Rectal smooth muscle tissue (tissue), 1 donor: ENCODE data around the gene MOB2.
A peak's percentile ranks its signal among the peaks of the same experiment; 100 is the strongest.

Experiments used
- H3K27ac ChIP-seq: one replicate; pipeline ENCODE4 v1.7.0; 2013; ENCODE audit warnings: low read depth, low read length, inconsistent platforms
- H3K27me3 ChIP-seq: one replicate; pipeline ENCODE4 v1.7.0; 2013; ENCODE audit warnings: low read length; ENCODE audit not compliant: control insufficient read depth, insufficient read depth
- H3K36me3 ChIP-seq: one replicate; pipeline ENCODE4 v1.7.0; 2013; ENCODE audit warnings: low read length; ENCODE audit not compliant: control insufficient read depth, insufficient read depth
- H3K4me1 ChIP-seq: one replicate; pipeline ENCODE4 v1.7.0; 2013; ENCODE audit warnings: low read length; ENCODE audit not compliant: control insufficient read depth, insufficient read depth
- H3K4me3 ChIP-seq: one replicate; pipeline ENCODE4 v1.7.0; 2013; ENCODE audit warnings: low read length
- H3K9ac ChIP-seq: one replicate; pipeline ENCODE4 v1.7.0; 2013; ENCODE audit warnings: low read length

MOB2 gene

GRCh38 chr11:1469287-1469910, 17.2 kb downstream of the MOB2 start:
- Histone ChIP-seq H3K27me3 (no peaks in the 10 kb centered on the region), H3K9ac (no peak overlapping the region), H3K27ac (no peak overlapping the region), H3K4me3 (no peak overlapping the region), H3K4me1 (no peaks in the 10 kb centered on the region), H3K36me3 (peaks cover 34% of the 10 kb centered on the region)

- Histone ChIP-seq H3K9ac (no peak overlapping the region), H3K36me3 (peaks cover 30% of the 10 kb centered on the region), H3K4me1 (no peaks in the 10 kb centered on the region), H3K4me3 (no peak overlapping the region), H3K27ac (peak overlapping the region; percentile 45), H3K27me3 (no peaks in the 10 kb centered on the region)
These were observed 18.0 kb downstream of the MOB2 start for GRCh38 chr11:1468473-1469066.

GRCh38 chr11:1468002-1468401, 18.6 kb downstream of the MOB2 start:
- Histone ChIP-seq H3K4me3 (no peak overlapping the region), H3K36me3 (peaks cover 26% of the 10 kb centered on the region), H3K9ac (no peak overlapping the region), H3K27me3 (no peaks in the 10 kb centered on the region), H3K27ac (peak overlapping the region; percentile 45), H3K4me1 (no peaks in the 10 kb centered on the region)

GRCh38 chr11:1467270-1467669, 19.3 kb downstream of the MOB2 start:
- Histone ChIP-seq H3K4me1 (no peaks in the 10 kb centered on the region), H3K27me3 (no peaks in the 10 kb centered on the region), H3K36me3 (peaks cover 26% of the 10 kb centered on the region), H3K27ac (peak overlapping the region; percentile 23), H3K9ac (no peak overlapping the region), H3K4me3 (no peak overlapping the region)

- no peak overlapping the region for H3K9ac ChIP-seq
- H3K27ac ChIP-seq: no peak overlapping the region
- H3K4me3 ChIP-seq: no peak overlapping the region
- H3K4me1 ChIP-seq: no peaks in the 10 kb centered on the region
- peaks cover 26% of the 10 kb centered on the region for H3K36me3 ChIP-seq
- H3K27me3 ChIP-seq: no peaks in the 10 kb centered on the region
These were observed 19.8 kb downstream of the MOB2 start for GRCh38 chr11:1466784-1467183.

- Histone ChIP-seq H3K4me1 (peaks cover 17% of the 10 kb centered on the region), H3K36me3 (peaks cover 5% of the 10 kb centered on the region), H3K27ac (peak overlapping the region; percentile 28), H3K4me3 (no peak overlapping the region), H3K9ac (no peak overlapping the region), H3K27me3 (no peaks in the 10 kb centered on the region)
These were observed 23.5 kb downstream of the MOB2 start for GRCh38 chr11:1463056-1463455.

GRCh38 chr11:1462698-1462975, 23.9 kb downstream of the MOB2 start:
- H3K36me3 ChIP-seq: peaks cover 5% of the 10 kb centered on the region
- no peaks in the 10 kb centered on the region for H3K27me3 ChIP-seq
- H3K4me1 ChIP-seq: peaks cover 20% of the 10 kb centered on the region
- no peak overlapping the region for H3K9ac ChIP-seq
- peak overlapping the region; percentile 97 for H3K27ac ChIP-seq
- H3K4me3 ChIP-seq: no peak overlapping the region

GRCh38 chr11:1461826-1462697, 24.5 kb downstream of the MOB2 start:
- H3K4me1 ChIP-seq: peaks cover 20% of the 10 kb centered on the region
- peaks cover 1% of the 10 kb centered on the region for H3K36me3 ChIP-seq
- H3K27me3 ChIP-seq: no peaks in the 10 kb centered on the region
- H3K4me3 ChIP-seq: no peak overlapping the region
- no peak overlapping the region for H3K9ac ChIP-seq
- peak overlapping the region; percentile 97 for H3K27ac ChIP-seq

GRCh38 chr11:1460986-1461825, 25.4 kb downstream of the MOB2 start:
- peak overlapping the region; percentile 62 for H3K9ac ChIP-seq
- peaks cover 20% of the 10 kb centered on the region for H3K4me1 ChIP-seq
- peak overlapping the region; percentile 64 for H3K4me3 ChIP-seq
- peak overlapping the region; percentile 97 for H3K27ac ChIP-seq
- H3K36me3 ChIP-seq: no peaks in the 10 kb centered on the region
- no peaks in the 10 kb centered on the region for H3K27me3 ChIP-seq

GRCh38 chr11:1460396-1460985, 26.1 kb downstream of the MOB2 start:
- no peaks in the 10 kb centered on the region for H3K27me3 ChIP-seq
- peak overlapping the region; percentile 62 for H3K9ac ChIP-seq
- no peaks in the 10 kb centered on the region for H3K36me3 ChIP-seq
- H3K4me3 ChIP-seq: peak overlapping the region; percentile 64
- H3K27ac ChIP-seq: peak overlapping the region; percentile 97
- peaks cover 20% of the 10 kb centered on the region for H3K4me1 ChIP-seq

GRCh38 chr11:1459764-1460395, 26.7 kb downstream of the MOB2 start:
- Histone ChIP-seq H3K27ac (peak overlapping the region; percentile 89), H3K36me3 (no peaks in the 10 kb centered on the region), H3K9ac (no peak overlapping the region), H3K27me3 (no peaks in the 10 kb centered on the region), H3K4me1 (peaks cover 20% of the 10 kb centered on the region), H3K4me3 (peak overlapping the region; percentile 15)
